Fibroblast of lung (primary cell): Measurements from ENCODE around the gene RANBP1. TPM values are rescaled to one million over a fixed set of nuclear protein-coding genes. Genes with fewer than 3 reads are reported as not detected.

Experiments
- DNase-seq, 2 donors: peaks; one replicate each; pipeline versions ENCODE4 v3.0.0 to v3.0.0-alpha.2; 2010; ENCODE audit warnings: low read depth in 2 of 2
- H2AFZ ChIP-seq: 2 replicates; pipeline ENCODE4 v1.5.1; 2012; ENCODE audit warnings: low read length, control low read depth, inconsistent platforms
- H3K27ac ChIP-seq: 2 replicates; pipeline ENCODE4 v1.5.1; 2011; ENCODE audit warnings: low read length, control low read depth; ENCODE audit not compliant: insufficient read depth
- H3K27me3 ChIP-seq: 2 replicates; pipeline ENCODE4 v1.5.1; 2011; ENCODE audit warnings: mild to moderate bottlenecking, low read length; ENCODE audit not compliant: control insufficient read depth, insufficient read depth
- H3K36me3 ChIP-seq: 2 replicates; pipeline ENCODE4 v1.5.1; 2011; ENCODE audit warnings: low read length; ENCODE audit not compliant: control insufficient read depth, insufficient read depth
- H3K4me1 ChIP-seq: 2 replicates; pipeline ENCODE4 v1.5.1; 2011; ENCODE audit warnings: low read length; ENCODE audit not compliant: control insufficient read depth, insufficient read depth; ENCODE audit errors: extremely low read depth
- H3K4me2 ChIP-seq: 2 replicates; pipeline ENCODE4 v1.5.1; 2011; ENCODE audit warnings: low read length, control low read depth; ENCODE audit not compliant: insufficient read depth; ENCODE audit errors: extremely low read depth
- H3K4me3 ChIP-seq, 4 experiments: fragments of 200-600 bp in 1 of 4; sonication (generic) in 1 of 4; replicated peaks in 1 of 4; 2 replicates each; pipeline ENCODE4 v1.5.1; 2011 to 2016; ENCODE audit warnings: low read length in 4 of 4, low read depth in 3 of 4, mild to moderate bottlenecking in 3 of 4, control low read depth in 2 of 4, inconsistent platforms in 1 of 4, mixed read lengths in 1 of 4; ENCODE audit not compliant: insufficient read depth in 1 of 4; ENCODE audit errors: control extremely low read depth in 1 of 4
- H3K79me2 ChIP-seq: 2 replicates; pipeline ENCODE4 v1.5.1; 2012; ENCODE audit warnings: mild to moderate bottlenecking, low read length, inconsistent platforms; ENCODE audit not compliant: control insufficient read depth, insufficient read depth
- H3K9ac ChIP-seq: 2 replicates; pipeline ENCODE4 v1.5.1; 2011; ENCODE audit warnings: mild to moderate bottlenecking, low read length, control low read depth; ENCODE audit not compliant: insufficient read depth
- H3K9me3 ChIP-seq: 2 replicates; pipeline ENCODE4 v1.5.1; 2012; ENCODE audit warnings: low read depth, low read length; ENCODE audit not compliant: control insufficient read depth, insufficient read depth
- H4K20me1 ChIP-seq: 2 replicates; pipeline ENCODE4 v1.5.1; 2011; ENCODE audit warnings: low read length; ENCODE audit not compliant: control insufficient read depth, insufficient read depth; ENCODE audit errors: extremely low read depth
- EZH2 ChIP-seq: IDR thresholded peaks from 2 replicates; pipeline ENCODE4 v1.5.1; 2012; ENCODE audit warnings: low read length, control low read depth, mild to moderate bottlenecking; ENCODE audit errors: missing control alignments
- polyA plus RNA-seq, 2 donors: library from polyadenylated mRNA; depleted of rRNA in 1 of 2; stranded (reverse) in 1 of 2; unstranded in 1 of 2; fragments of >200 nt; gene quantifications; 2 replicates each; pipeline ENCODE4 v1.2.1, GENCODE V29; 2011 to 2012; ENCODE audit warnings: missing spikeins in 1 of 2
- total RNA-seq: library from RNA; depleted of rRNA; stranded (reverse); fragments of >200 nt; gene quantifications from 2 replicates; pipeline ENCODE4 v1.2.1, GENCODE V29; 2014
- TF ChIP-seq, protein P1 (sequence below), 2 donors: IDR thresholded peaks in 1 of 2; conservative IDR thresholded peaks in 1 of 2; 1 replicate in 1 of 2; 2 replicates in 1 of 2; pipeline ENCODE4 v1.5.1; 2011 to 2012; ENCODE audit warnings: low read length in 2 of 2, control low read depth in 1 of 2, inconsistent platforms in 1 of 2, low read depth in 1 of 2, mild to moderate bottlenecking in 1 of 2

The RANBP1 gene
- total and polyA plus RNA-seq, 2 donors (not counting 1 experiment from before 2014, with no cell fraction given): 88.5 to 178 TPM

DNA sequence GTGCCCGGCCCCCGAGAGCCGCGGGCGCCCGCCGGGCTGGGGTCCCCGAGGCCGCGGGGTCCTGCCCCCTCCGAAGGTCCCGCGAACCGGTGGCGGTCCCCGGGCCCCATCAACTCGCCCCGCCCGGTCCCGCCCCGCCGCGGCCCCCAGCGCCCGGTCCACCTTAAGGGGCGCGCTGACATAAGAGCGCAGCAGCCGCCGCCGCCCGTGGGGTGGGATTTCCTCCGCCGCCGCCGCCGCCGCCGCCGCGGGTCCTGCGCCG is 15.6 kb downstream of the RANBP1 start, which contains the start of gene ZDHHC8:
Gene ZDHHC8 (plus strand): TSS at position 208 of the 262 bp plus-strand sequence. CDS start 144 bp downstream, outside the sequence.
- Histone ChIP-seq H3K36me3 (peaks cover 5% of the 10 kb centered on the region), H3K4me2 (peak within 1 kb of the TSS; percentile 81), H3K4me1 (peaks cover 5% of the 10 kb centered on the region), H4K20me1 (no peaks in the 10 kb centered on the region), H3K27me3 (no peaks in the 10 kb centered on the region), H3K4me3 (peak within 1 kb of the TSS; percentile 60 to 83 (median 80)), H3K27ac (peak within 1 kb of the TSS; percentile 54), H3K9ac (peak within 1 kb of the TSS; percentile 66), H3K79me2 (peaks cover 44% of the 10 kb centered on the region), H3K9me3 (no peaks in the 10 kb centered on the region), H2AFZ (peak within 1 kb of the TSS; percentile 51)
- no peak for TF ChIP-seq EZH2
- TF ChIP-seq, protein P1, sequence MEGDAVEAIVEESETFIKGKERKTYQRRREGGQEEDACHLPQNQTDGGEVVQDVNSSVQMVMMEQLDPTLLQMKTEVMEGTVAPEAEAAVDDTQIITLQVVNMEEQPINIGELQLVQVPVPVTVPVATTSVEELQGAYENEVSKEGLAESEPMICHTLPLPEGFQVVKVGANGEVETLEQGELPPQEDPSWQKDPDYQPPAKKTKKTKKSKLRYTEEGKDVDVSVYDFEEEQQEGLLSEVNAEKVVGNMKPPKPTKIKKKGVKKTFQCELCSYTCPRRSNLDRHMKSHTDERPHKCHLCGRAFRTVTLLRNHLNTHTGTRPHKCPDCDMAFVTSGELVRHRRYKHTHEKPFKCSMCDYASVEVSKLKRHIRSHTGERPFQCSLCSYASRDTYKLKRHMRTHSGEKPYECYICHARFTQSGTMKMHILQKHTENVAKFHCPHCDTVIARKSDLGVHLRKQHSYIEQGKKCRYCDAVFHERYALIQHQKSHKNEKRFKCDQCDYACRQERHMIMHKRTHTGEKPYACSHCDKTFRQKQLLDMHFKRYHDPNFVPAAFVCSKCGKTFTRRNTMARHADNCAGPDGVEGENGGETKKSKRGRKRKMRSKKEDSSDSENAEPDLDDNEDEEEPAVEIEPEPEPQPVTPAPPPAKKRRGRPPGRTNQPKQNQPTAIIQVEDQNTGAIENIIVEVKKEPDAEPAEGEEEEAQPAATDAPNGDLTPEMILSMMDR (conservative IDR thresholded peaks at IDR 0.05 in 1 of 2, IDR thresholded peaks at IDR 0.05 in 1 of 2; ENCODE audit: low read depth in 1 of 2, low read length in 2 of 2): no peak
- peak in 1 of 2 donors; percentile 24 for DNase-seq

DNA sequence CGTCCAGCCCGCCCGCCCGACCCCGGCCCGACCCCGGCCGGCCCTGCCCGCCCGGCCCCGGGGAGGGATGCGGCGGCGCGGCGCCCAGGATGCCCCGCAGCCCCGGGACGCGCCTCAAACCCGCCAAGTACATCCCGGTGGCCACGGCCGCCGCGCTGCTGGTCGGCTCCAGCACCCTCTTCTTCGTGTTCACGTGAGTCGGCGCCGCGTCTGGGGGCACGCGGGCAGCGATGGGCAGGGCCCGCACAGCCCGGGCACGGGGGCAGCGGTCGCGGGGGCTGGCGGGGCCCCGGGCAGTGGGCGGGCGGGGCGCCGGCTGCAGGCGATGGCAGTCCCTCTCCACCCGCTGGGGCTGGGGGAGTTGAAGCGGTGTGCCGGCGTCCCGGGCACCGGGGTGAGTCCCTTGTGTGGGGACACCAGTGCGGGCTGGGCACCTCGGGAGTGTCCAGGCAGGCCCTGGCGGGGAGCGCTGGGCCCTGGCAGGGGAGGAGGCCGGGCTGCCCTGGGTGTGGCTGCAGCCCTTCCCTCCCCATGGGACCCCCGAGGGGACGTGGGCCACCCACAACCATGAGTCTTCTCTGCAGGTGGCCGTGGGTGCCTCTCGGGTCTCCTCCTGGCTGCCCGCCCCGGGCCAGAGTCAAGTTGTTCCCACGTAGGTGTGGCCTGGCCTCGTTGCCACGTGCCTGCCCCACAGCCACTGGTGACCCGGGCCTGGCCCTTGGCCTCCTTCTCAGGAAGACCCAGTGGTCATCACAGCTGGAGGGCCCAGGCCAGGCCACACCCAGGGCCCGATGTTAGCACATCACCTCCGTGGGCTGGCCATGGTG is 16.2 kb downstream of the RANBP1 start:
- no peak overlapping the region for H2AFZ ChIP-seq
- no peaks in the 10 kb centered on the region for H4K20me1 ChIP-seq
- no peaks in the 10 kb centered on the region for H3K9me3 ChIP-seq
- H3K4me1 ChIP-seq: peaks cover 5% of the 10 kb centered on the region
- H3K79me2 ChIP-seq: peaks cover 48% of the 10 kb centered on the region
- TF ChIP-seq, protein P1 (conservative IDR thresholded peaks at IDR 0.05 in 1 of 2, IDR thresholded peaks at IDR 0.05 in 1 of 2; ENCODE audit: low read depth in 1 of 2, low read length in 2 of 2): no peak
- TF ChIP-seq EZH2: no peak
- H3K36me3 ChIP-seq: peaks cover 5% of the 10 kb centered on the region
- H3K27me3 ChIP-seq: no peaks in the 10 kb centered on the region
- H3K9ac ChIP-seq: peak overlapping the region; percentile 66
- H3K4me2 ChIP-seq: peak overlapping the region; percentile 81
- H3K27ac ChIP-seq: peak overlapping the region; percentile 54
- H3K4me3 ChIP-seq: peak overlapping the region; percentile 60 to 82 (median 78)
- DNase-seq: no peak

DNA sequence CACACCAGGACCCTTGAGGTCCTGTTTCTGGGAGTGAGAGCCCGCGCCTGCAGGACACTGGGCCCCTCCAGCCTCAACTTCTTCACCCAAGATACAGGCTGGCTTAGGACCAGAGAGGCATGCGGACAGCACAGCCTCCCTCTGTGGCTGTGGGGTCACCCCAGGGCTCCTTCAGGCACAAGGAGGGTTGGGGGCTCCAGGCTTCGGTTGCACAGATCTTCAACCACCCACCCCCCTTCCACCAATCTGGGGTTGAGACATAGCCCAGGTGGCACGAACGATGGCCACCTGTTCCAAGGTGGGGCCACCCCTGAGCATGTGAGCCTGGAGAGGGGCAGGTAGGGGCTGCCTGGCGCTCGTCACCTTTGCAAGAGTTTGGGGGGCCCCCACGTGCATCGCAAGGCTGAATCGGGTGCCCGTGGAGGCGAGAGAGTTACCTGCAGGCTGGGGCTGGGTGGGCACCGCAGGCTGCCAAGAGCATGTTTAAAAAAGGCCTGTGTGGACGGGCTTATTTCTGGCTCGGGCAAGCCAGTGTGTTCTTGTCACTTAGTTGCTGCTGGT is 16.9 kb downstream of the RANBP1 start:
- H2AFZ ChIP-seq: no peak overlapping the region
- H3K79me2 ChIP-seq: peaks cover 51% of the 10 kb centered on the region
- no peak for DNase-seq
- H3K9ac ChIP-seq: peak overlapping the region; percentile 66
- peaks cover 5% of the 10 kb centered on the region for H3K4me1 ChIP-seq
- H3K36me3 ChIP-seq: no peaks in the 10 kb centered on the region
- no peaks in the 10 kb centered on the region for H4K20me1 ChIP-seq
- H3K4me3 ChIP-seq: peak overlapping the region; percentile 60 to 82 (median 78)
- peak overlapping the region; percentile 81 for H3K4me2 ChIP-seq
- peak overlapping the region; percentile 54 for H3K27ac ChIP-seq
- no peak for TF ChIP-seq EZH2
- TF ChIP-seq, protein P1 (conservative IDR thresholded peaks at IDR 0.05 in 1 of 2, IDR thresholded peaks at IDR 0.05 in 1 of 2; ENCODE audit: low read depth in 1 of 2, low read length in 2 of 2): no peak
- H3K27me3 ChIP-seq: no peaks in the 10 kb centered on the region
- H3K9me3 ChIP-seq: no peaks in the 10 kb centered on the region
